Activated T-cell treated with anti-CD3 and anti-CD28 coated beads, Interleukin-2, amount 50 U/mL, for 4 hours (primary cell): Measurements from ENCODE around the gene COPA. TPM values are rescaled to one million over a fixed set of nuclear protein-coding genes. Genes with fewer than 3 reads are reported as not detected.

Experiments used
- ATAC-seq, 2 donors: fragments of 200-7000 bp; cut with Tn5 transposase; one replicate each; pipeline ENCODE4 v1.10.0; 2021
- DNase-seq: peaks from one replicate; pipeline ENCODE4 v3.0.0-alpha.2; 2020
- H3K27me3 Mint-ChIP-seq: one replicate; pipeline ENCODE4 v1.8.0; 2021; ENCODE audit warnings: low read depth, mixed read lengths
- H3K36me3 Mint-ChIP-seq: one replicate; pipeline ENCODE4 v1.8.0; 2022; ENCODE audit warnings: mixed read lengths; ENCODE audit not compliant: insufficient read depth
- H3K4me1 Mint-ChIP-seq: one replicate; pipeline ENCODE4 v1.8.0; 2021; ENCODE audit warnings: low read depth, mixed read lengths
- H3K4me3 Mint-ChIP-seq: one replicate; pipeline ENCODE4 v1.8.0; 2021; ENCODE audit warnings: mild to moderate bottlenecking, moderate library complexity, mixed read lengths
- H3K9me3 Mint-ChIP-seq: one replicate; pipeline ENCODE4 v1.8.0; 2021; ENCODE audit warnings: mixed read lengths
- total RNA-seq, 3 donors: library from RNA; stranded (reverse); gene quantifications; one replicate each; pipeline ENCODE4 v1.2.1, GENCODE V29; 2021

Gene COPA
- total RNA-seq, 3 donors from 2014 or later = 116 to 144 (median 121) TPM

DNA sequence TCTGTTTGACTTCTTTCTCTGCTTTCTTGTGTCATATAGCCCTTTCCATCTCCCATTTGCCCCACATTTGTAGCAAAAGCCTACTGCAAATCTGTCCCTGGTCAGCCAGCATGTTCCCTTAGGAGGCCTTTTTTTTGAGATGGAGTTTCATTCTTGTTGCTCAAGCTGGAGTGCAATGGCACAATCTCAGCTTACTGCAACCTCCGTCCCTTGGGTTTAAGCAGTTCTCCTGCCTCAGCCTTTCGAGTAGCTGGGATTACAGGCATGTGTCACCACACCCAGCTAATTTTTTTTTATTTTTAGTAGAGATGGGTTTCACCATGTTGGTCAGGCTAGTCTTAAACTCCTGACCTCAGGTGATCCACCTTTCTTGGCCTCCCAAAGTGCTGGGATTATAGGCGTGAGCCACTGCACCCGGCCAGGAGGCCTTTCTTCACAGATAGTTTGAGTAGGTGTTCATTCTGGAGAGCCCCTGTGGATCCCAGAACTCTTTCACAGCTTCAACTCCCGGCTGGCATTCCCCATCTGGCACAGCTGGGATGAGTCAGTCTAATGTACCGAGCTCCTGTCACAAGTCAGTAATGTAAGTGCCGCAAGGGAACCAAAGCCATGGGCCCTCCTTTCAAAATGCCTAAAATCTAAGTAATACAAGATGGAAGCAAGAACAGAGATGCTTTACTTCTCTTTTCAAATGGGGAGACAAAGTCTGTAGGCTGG lies 14.4 kb upstream of the COPA start:
- Mint-ChIP-seq H3K4me1 (peaks cover 2% of the 10 kb centered on the region), H3K27me3 (no peaks in the 10 kb centered on the region), H3K36me3 (peaks cover 56% of the 10 kb centered on the region), H3K4me3 (no peak overlapping the region), H3K9me3 (no peaks in the 10 kb centered on the region)
- ATAC-seq (no peak), DNase-seq (no peak)

GRCh38 chr1:160354388-160354985 lies 11.4 kb upstream of the COPA start:
- DNase-seq (no peak), ATAC-seq (peak in 1 of 2 donors; percentile 55)
- H3K4me3 Mint-ChIP-seq = no peak overlapping the region
- peaks cover 71% of the 10 kb centered on the region for H3K36me3 Mint-ChIP-seq
- no peaks in the 10 kb centered on the region for H3K27me3 Mint-ChIP-seq
- no peaks in the 10 kb centered on the region for H3K9me3 Mint-ChIP-seq
- no peaks in the 10 kb centered on the region for H3K4me1 Mint-ChIP-seq

DNA sequence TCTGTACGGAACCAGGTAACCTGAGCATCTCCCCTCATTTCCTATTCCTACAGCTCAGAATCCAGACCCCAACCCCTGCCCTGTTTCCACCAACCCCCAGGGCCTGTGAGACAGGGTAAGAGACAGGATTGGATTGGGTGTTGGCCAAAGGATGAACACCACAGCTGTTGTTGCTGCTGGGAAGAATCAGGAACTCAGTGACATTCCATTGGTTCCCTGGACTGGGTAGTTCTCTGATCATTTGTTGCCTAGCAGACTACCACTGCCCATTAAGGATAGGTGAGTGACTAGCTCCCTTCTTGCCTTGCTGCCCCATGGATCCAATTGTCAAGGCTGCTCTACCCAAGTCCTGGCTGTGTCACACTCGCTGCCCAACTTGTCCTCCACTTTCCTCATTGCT lies 10.2 kb upstream of the COPA start:
- DNase-seq = no peak
- H3K4me1 Mint-ChIP-seq = no peaks in the 10 kb centered on the region
- no peak for ATAC-seq
- no peaks in the 10 kb centered on the region for H3K27me3 Mint-ChIP-seq
- no peak overlapping the region for H3K4me3 Mint-ChIP-seq
- no peaks in the 10 kb centered on the region for H3K9me3 Mint-ChIP-seq
- H3K36me3 Mint-ChIP-seq = peaks cover 65% of the 10 kb centered on the region

DNA sequence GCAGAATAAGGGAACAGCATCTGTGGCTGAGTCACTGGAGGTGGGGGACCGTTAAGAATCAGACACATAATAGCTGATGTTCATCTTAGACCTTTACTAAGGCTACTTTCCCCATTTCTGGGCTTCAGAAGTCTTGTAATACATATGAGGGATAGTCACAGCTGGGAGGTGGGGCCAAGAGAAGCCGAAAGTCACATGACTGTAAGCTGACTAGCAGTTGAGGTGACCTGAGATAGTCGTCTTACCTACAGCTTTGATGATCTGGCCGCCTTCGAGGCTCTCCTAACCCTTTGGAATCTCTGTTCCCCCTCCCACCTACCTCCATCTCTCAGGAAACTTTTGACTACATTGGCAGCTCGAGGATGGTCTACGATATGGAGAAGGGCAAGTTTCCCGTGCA lies 9.5 kb upstream of the COPA start:
- H3K27me3 Mint-ChIP-seq = no peaks in the 10 kb centered on the region
- no peak overlapping the region for H3K4me3 Mint-ChIP-seq
- no peaks in the 10 kb centered on the region for H3K9me3 Mint-ChIP-seq
- no peaks in the 10 kb centered on the region for H3K4me1 Mint-ChIP-seq
- no peak for DNase-seq
- peaks cover 58% of the 10 kb centered on the region for H3K36me3 Mint-ChIP-seq
- ATAC-seq = no peak

GRCh38 chr1:160351629-160352028 lies 8.6 kb upstream of the COPA start:
- DNase-seq (no peak), ATAC-seq (no peak)
- peaks cover 57% of the 10 kb centered on the region for H3K36me3 Mint-ChIP-seq
- no peak overlapping the region for H3K4me3 Mint-ChIP-seq
- H3K4me1 Mint-ChIP-seq = peaks cover 6% of the 10 kb centered on the region
- no peaks in the 10 kb centered on the region for H3K27me3 Mint-ChIP-seq
- no peaks in the 10 kb centered on the region for H3K9me3 Mint-ChIP-seq

GRCh38 chr1:160346958-160347357 lies 3.9 kb upstream of the COPA start:
- Mint-ChIP-seq H3K36me3 (peaks cover 27% of the 10 kb centered on the region), H3K4me1 (peaks cover 21% of the 10 kb centered on the region), H3K27me3 (no peaks in the 10 kb centered on the region), H3K9me3 (no peaks in the 10 kb centered on the region), H3K4me3 (no peak overlapping the region)
- DNase-seq (no peak), ATAC-seq (no peak)

DNA sequence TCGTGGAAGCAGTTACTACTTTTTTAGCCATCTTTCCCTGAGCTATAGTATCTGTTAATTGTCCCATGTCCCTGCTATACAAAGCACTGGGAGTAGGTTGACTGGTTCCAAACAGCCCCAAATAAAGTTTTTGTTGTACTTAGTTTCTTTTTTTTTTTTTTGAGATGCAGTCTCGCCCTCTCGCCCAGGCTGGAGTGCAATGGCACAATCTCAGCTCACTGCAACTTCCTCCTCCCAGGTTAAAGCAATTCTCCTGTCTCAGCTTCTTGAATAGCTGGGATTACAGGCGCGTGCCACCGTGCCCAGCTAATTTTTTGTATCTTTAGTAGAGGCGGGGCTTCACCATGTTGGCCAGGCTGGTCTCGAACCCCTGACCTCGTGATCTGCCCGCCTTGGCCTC lies 3.4 kb upstream of the COPA start:
- peaks cover 25% of the 10 kb centered on the region for H3K4me1 Mint-ChIP-seq
- DNase-seq (no peak), ATAC-seq (no peak)
- no peaks in the 10 kb centered on the region for H3K9me3 Mint-ChIP-seq
- no peak overlapping the region for H3K4me3 Mint-ChIP-seq
- no peaks in the 10 kb centered on the region for H3K27me3 Mint-ChIP-seq
- peaks cover 24% of the 10 kb centered on the region for H3K36me3 Mint-ChIP-seq

GRCh38 chr1:160344936-160345335 lies 1.9 kb upstream of the COPA start:
- no peaks in the 10 kb centered on the region for H3K27me3 Mint-ChIP-seq
- ATAC-seq (no peak), DNase-seq (no peak)
- H3K4me3 Mint-ChIP-seq = peak overlapping the region; percentile 100
- H3K9me3 Mint-ChIP-seq = no peaks in the 10 kb centered on the region
- H3K36me3 Mint-ChIP-seq = peaks cover 18% of the 10 kb centered on the region
- peaks cover 40% of the 10 kb centered on the region for H3K4me1 Mint-ChIP-seq

DNA sequence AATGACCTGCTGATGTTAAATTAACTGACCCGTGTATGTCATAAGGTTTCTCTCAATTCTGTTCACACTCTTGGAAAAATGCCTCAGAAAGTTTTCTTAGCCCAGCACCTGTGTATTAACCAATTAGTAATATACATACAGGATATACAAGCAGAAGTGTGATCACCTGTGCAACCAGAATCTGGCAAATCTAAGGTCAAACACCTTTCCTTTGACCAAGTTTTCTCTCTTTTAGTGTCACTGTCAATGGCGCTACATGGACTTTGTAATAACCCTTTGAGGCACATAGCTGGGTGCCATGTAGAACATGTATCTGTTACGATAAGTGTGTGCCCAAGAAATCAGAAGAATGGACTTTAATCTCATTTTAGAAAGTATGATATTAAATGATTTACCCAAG lies 1.2 kb upstream of the COPA start:
- peaks cover 44% of the 10 kb centered on the region for H3K4me1 Mint-ChIP-seq
- no peaks in the 10 kb centered on the region for H3K27me3 Mint-ChIP-seq
- H3K4me3 Mint-ChIP-seq = peak overlapping the region; percentile 100
- ATAC-seq (no peak), DNase-seq (no peak)
- peaks cover 18% of the 10 kb centered on the region for H3K36me3 Mint-ChIP-seq
- no peaks in the 10 kb centered on the region for H3K9me3 Mint-ChIP-seq

DNA sequence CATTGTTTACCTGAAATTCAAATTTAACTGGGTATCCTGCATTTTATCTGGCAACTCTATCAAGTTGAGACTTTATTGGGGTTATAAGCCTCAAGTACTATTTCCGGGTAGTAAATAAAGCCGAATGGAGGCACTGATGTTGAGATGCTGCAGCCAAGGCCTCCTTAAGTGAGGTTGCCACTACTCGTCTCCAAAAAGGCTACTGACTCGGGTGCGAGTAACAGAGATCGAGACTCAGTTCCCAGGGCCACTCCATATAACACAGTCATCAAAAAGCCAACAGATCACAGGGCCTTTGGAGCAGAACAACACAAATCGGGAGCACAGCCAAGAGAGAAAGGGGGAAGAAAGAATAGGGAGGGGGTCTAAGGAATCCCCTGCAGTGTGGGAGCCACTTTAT lies 524 bp downstream of the COPA start:
- peaks cover 53% of the 10 kb centered on the region for H3K4me1 Mint-ChIP-seq
- H3K27me3 Mint-ChIP-seq = no peaks in the 10 kb centered on the region
- ATAC-seq = peak; percentile 2 to 13
- peak overlapping the region; percentile 100 for H3K4me3 Mint-ChIP-seq
- no peak for DNase-seq
- H3K9me3 Mint-ChIP-seq = no peaks in the 10 kb centered on the region
- peaks cover 33% of the 10 kb centered on the region for H3K36me3 Mint-ChIP-seq

GRCh38 chr1:160340866-160341265 lies 2.2 kb downstream of the COPA start:
- ATAC-seq (no peak), DNase-seq (no peak)
- H3K27me3 Mint-ChIP-seq = no peaks in the 10 kb centered on the region
- H3K4me3 Mint-ChIP-seq = peak overlapping the region; percentile 7
- peaks cover 33% of the 10 kb centered on the region for H3K36me3 Mint-ChIP-seq
- H3K9me3 Mint-ChIP-seq = no peaks in the 10 kb centered on the region
- peaks cover 47% of the 10 kb centered on the region for H3K4me1 Mint-ChIP-seq

- Mint-ChIP-seq H3K4me3 (no peak overlapping the region), H3K9me3 (no peaks in the 10 kb centered on the region), H3K36me3 (peaks cover 33% of the 10 kb centered on the region), H3K27me3 (no peaks in the 10 kb centered on the region), H3K4me1 (peaks cover 47% of the 10 kb centered on the region)
- DNase-seq (no peak), ATAC-seq (no peak)
Observed at GRCh38 chr1:160340146-160340545, 2.9 kb downstream of the COPA start.

GRCh38 chr1:160338580-160338979 lies 4.5 kb downstream of the COPA start:
- peaks cover 36% of the 10 kb centered on the region for H3K4me1 Mint-ChIP-seq
- peaks cover 41% of the 10 kb centered on the region for H3K36me3 Mint-ChIP-seq
- no peaks in the 10 kb centered on the region for H3K9me3 Mint-ChIP-seq
- DNase-seq (no peak), ATAC-seq (no peak)
- H3K27me3 Mint-ChIP-seq = no peaks in the 10 kb centered on the region
- H3K4me3 Mint-ChIP-seq = no peak overlapping the region

- peaks cover 43% of the 10 kb centered on the region for H3K36me3 Mint-ChIP-seq
- H3K4me1 Mint-ChIP-seq = no peaks in the 10 kb centered on the region
- H3K4me3 Mint-ChIP-seq = no peak overlapping the region
- no peaks in the 10 kb centered on the region for H3K27me3 Mint-ChIP-seq
- H3K9me3 Mint-ChIP-seq = no peaks in the 10 kb centered on the region
- no peak for DNase-seq
- ATAC-seq = no peak
Observed at GRCh38 chr1:160332516-160332915, 10.5 kb downstream of the COPA start.

DNA sequence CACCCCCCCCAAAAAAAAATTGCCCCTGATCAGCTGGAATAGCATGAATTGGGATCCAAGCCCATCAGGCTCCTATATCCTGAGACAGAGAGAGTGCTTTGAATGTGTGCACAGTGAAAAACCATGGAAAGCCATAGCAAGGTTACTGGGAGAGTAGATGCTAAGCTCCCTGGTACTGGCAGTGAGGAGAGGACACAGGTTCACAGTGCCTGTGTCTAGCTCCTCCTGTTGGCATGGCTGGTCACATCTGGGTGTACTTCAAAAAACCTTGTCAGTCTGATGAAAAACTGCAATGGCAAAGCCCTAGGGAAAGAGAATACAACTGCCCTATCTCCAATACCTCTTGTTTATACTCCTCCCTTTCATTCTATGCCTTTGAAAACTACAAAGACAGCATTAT lies 12.9 kb downstream of the COPA start:
- Mint-ChIP-seq H3K27me3 (no peaks in the 10 kb centered on the region), H3K36me3 (peaks cover 47% of the 10 kb centered on the region), H3K9me3 (no peaks in the 10 kb centered on the region), H3K4me1 (no peaks in the 10 kb centered on the region), H3K4me3 (no peak overlapping the region)
- no peak for DNase-seq
- ATAC-seq = no peak
